HG02610 (cell line): ENCODE results near the gene SMARCA4.

Experiments used
- ATAC-seq: cut with Tn5 transposase; IDR thresholded peaks from one replicate; pipeline ENCODE4 v1.9.1; 2021; ENCODE audit warnings: mild to moderate bottlenecking, moderate library complexity; ENCODE audit not compliant: unreplicated experiment

Gene SMARCA4

GRCh38 chr19:10960314-10961072, at the start of gene SMARCA4:
Gene SMARCA4 (plus strand): TSS chr19:10961030. CDS start chr19:10984152, 23,122 bp downstream.
- ATAC-seq = peak; percentile 77

GRCh38 chr19:10911579-10912363, 49.1 kb upstream of the SMARCA4 start:
- ATAC-seq = no peak

- ATAC-seq = no peak
Measured at GRCh38 chr19:10912619-10913018, 48.2 kb upstream of the SMARCA4 start.

- ATAC-seq = no peak
Measured at GRCh38 chr19:10913716-10914340, 47.0 kb upstream of the SMARCA4 start.

- no peak for ATAC-seq
Measured at GRCh38 chr19:10915130-10916091, 45.4 kb upstream of the SMARCA4 start.

GRCh38 chr19:10916602-10917001, 44.2 kb upstream of the SMARCA4 start:
- no peak for ATAC-seq

- no peak for ATAC-seq
Measured at GRCh38 chr19:10918359-10918758, 42.5 kb upstream of the SMARCA4 start.

GRCh38 chr19:10919352-10920287, 41.2 kb upstream of the SMARCA4 start:
- no peak for ATAC-seq

GRCh38 chr19:10920288-10920655, 40.6 kb upstream of the SMARCA4 start:
- no peak for ATAC-seq

GRCh38 chr19:10920781-10921180, 40.0 kb upstream of the SMARCA4 start:
- ATAC-seq = no peak

GRCh38 chr19:10921199-10921909, 39.5 kb upstream of the SMARCA4 start:
- ATAC-seq = no peak

GRCh38 chr19:10921910-10922637, 38.8 kb upstream of the SMARCA4 start:
- no peak for ATAC-seq

- ATAC-seq = no peak
Measured at GRCh38 chr19:10922638-10923014, 38.2 kb upstream of the SMARCA4 start.

GRCh38 chr19:10923260-10924112, 37.3 kb upstream of the SMARCA4 start:
- no peak for ATAC-seq

GRCh38 chr19:10924597-10924996, 36.2 kb upstream of the SMARCA4 start:
- no peak for ATAC-seq

GRCh38 chr19:10927730-10928562, 32.9 kb upstream of the SMARCA4 start:
- ATAC-seq = no peak
